ENCODE measurements around the gene CFTR.
A peak's percentile ranks its signal among the peaks of the same experiment; 100 is the strongest.

The CFTR gene

GRCh38 chr7:117674617-117675016 is 194.8 kb downstream of the CFTR start:
- Histone ChIP-seq H3K27me3 (ENCODE audit: insufficient read depth, low read length, poor library complexity, severe bottlenecking) (no peaks in the 10 kb centered on the region), H3K9ac (ENCODE audit: low read depth, low read length, poor library complexity, severe bottlenecking) (no peak overlapping the region), H3F3A (ENCODE audit: low read depth) (no peaks in the 10 kb centered on the region), H3K9me3 (ENCODE audit: insufficient read depth, low read depth, low read length) (no peaks in the 10 kb centered on the region), H3K4me3 (ENCODE audit: low read length, poor library complexity, severe bottlenecking) (no peak overlapping the region), H4K20me1 (ENCODE audit: insufficient read depth, low read length, poor library complexity, severe bottlenecking) (no peaks in the 10 kb centered on the region), H3K9me2 (replicated peaks; ENCODE audit: low read depth, low read length) (no peaks in the 10 kb centered on the region), H3K36me3 (ENCODE audit: insufficient read depth, low read length) (no peaks in the 10 kb centered on the region), H3K4me1 (ENCODE audit: insufficient read depth, low read length, poor library complexity, severe bottlenecking) (no peaks in the 10 kb centered on the region), H3K4me2 (ENCODE audit: low read depth, low read length, poor library complexity, severe bottlenecking) (no peak overlapping the region), H2AFZ (ENCODE audit: low read length) (no peak overlapping the region), H3K79me2 (ENCODE audit: insufficient read depth, low read length) (no peaks in the 10 kb centered on the region)
- TF ChIP-seq EZH2phosphoT487 (IDR thresholded peaks at IDR 0.05; ENCODE audit: borderline replicate concordance) (no peak), CTCF (conservative IDR thresholded peaks at IDR 0.05; ENCODE audit: low read length) (no peak)

- Histone ChIP-seq H3K4me2 (ENCODE audit: low read depth, low read length, poor library complexity, severe bottlenecking) (no peak overlapping the region), H3K36me3 (ENCODE audit: insufficient read depth, low read length) (no peaks in the 10 kb centered on the region), H3K9ac (ENCODE audit: low read depth, low read length, poor library complexity, severe bottlenecking) (no peak overlapping the region), H3K4me3 (ENCODE audit: low read length, poor library complexity, severe bottlenecking) (no peak overlapping the region), H3K79me2 (ENCODE audit: insufficient read depth, low read length) (no peaks in the 10 kb centered on the region), H4K20me1 (ENCODE audit: insufficient read depth, low read length, poor library complexity, severe bottlenecking) (no peaks in the 10 kb centered on the region), H3K4me1 (ENCODE audit: insufficient read depth, low read length, poor library complexity, severe bottlenecking) (no peaks in the 10 kb centered on the region), H3K27me3 (ENCODE audit: insufficient read depth, low read length, poor library complexity, severe bottlenecking) (no peaks in the 10 kb centered on the region), H3K9me3 (ENCODE audit: insufficient read depth, low read depth, low read length) (no peaks in the 10 kb centered on the region), H3K9me2 (replicated peaks; ENCODE audit: low read depth, low read length) (no peaks in the 10 kb centered on the region), H3F3A (ENCODE audit: low read depth) (no peaks in the 10 kb centered on the region), H2AFZ (ENCODE audit: low read length) (peak overlapping the region; percentile 24; the same call in 1 of the 2 replicates)
- no peak for TF ChIP-seq EZH2phosphoT487 (IDR thresholded peaks at IDR 0.05; ENCODE audit: borderline replicate concordance)
- TF ChIP-seq CTCF (conservative IDR thresholded peaks at IDR 0.05; ENCODE audit: low read length) = no peak
Observed at GRCh38 chr7:117675497-117676435, 195.9 kb downstream of the CFTR start.

GRCh38 chr7:117679120-117679519 is 199.3 kb downstream of the CFTR start:
- no peak overlapping the region for H3K4me2 ChIP-seq (ENCODE audit: low read depth, low read length, poor library complexity, severe bottlenecking)
- H3K4me1 ChIP-seq (ENCODE audit: insufficient read depth, low read length, poor library complexity, severe bottlenecking) = no peaks in the 10 kb centered on the region
- no peak overlapping the region for H2AFZ ChIP-seq (ENCODE audit: low read length)
- H3K9ac ChIP-seq (ENCODE audit: low read depth, low read length, poor library complexity, severe bottlenecking) = no peak overlapping the region
- no peaks in the 10 kb centered on the region for H4K20me1 ChIP-seq (ENCODE audit: insufficient read depth, low read length, poor library complexity, severe bottlenecking)
- H3F3A ChIP-seq (ENCODE audit: low read depth) = no peaks in the 10 kb centered on the region
- H3K79me2 ChIP-seq (ENCODE audit: insufficient read depth, low read length) = no peaks in the 10 kb centered on the region
- no peak for TF ChIP-seq EZH2phosphoT487 (IDR thresholded peaks at IDR 0.05; ENCODE audit: borderline replicate concordance)
- no peak for TF ChIP-seq CTCF (conservative IDR thresholded peaks at IDR 0.05; ENCODE audit: low read length)
- no peaks in the 10 kb centered on the region for H3K36me3 ChIP-seq (ENCODE audit: insufficient read depth, low read length)
- no peak overlapping the region for H3K4me3 ChIP-seq (ENCODE audit: low read length, poor library complexity, severe bottlenecking)
- H3K9me2 ChIP-seq (replicated peaks; ENCODE audit: low read depth, low read length) = no peaks in the 10 kb centered on the region
- no peaks in the 10 kb centered on the region for H3K27me3 ChIP-seq (ENCODE audit: insufficient read depth, low read length, poor library complexity, severe bottlenecking)
- H3K9me3 ChIP-seq (ENCODE audit: insufficient read depth, low read depth, low read length) = no peaks in the 10 kb centered on the region
